Left kidney (tissue), 2 donors: Measurements from ENCODE around the gene TSPAN14. TPM values are rescaled to one million over a fixed set of nuclear protein-coding genes. Genes with fewer than 3 reads are reported as not detected.

Experiments used
- DNase-seq: peaks from one replicate; pipeline ENCODE4 v3.0.0-alpha.2; 2013
- polyA plus RNA-seq: library from polyadenylated mRNA; unstranded; fragments of 120-200 nt; gene quantifications from one replicate; pipeline ENCODE4 v1.2.1, GENCODE V29; 2013; ENCODE audit not compliant: insufficient read length

The TSPAN14 gene
- polyA plus RNA-seq, 1 donor = 81.2 TPM

DNA sequence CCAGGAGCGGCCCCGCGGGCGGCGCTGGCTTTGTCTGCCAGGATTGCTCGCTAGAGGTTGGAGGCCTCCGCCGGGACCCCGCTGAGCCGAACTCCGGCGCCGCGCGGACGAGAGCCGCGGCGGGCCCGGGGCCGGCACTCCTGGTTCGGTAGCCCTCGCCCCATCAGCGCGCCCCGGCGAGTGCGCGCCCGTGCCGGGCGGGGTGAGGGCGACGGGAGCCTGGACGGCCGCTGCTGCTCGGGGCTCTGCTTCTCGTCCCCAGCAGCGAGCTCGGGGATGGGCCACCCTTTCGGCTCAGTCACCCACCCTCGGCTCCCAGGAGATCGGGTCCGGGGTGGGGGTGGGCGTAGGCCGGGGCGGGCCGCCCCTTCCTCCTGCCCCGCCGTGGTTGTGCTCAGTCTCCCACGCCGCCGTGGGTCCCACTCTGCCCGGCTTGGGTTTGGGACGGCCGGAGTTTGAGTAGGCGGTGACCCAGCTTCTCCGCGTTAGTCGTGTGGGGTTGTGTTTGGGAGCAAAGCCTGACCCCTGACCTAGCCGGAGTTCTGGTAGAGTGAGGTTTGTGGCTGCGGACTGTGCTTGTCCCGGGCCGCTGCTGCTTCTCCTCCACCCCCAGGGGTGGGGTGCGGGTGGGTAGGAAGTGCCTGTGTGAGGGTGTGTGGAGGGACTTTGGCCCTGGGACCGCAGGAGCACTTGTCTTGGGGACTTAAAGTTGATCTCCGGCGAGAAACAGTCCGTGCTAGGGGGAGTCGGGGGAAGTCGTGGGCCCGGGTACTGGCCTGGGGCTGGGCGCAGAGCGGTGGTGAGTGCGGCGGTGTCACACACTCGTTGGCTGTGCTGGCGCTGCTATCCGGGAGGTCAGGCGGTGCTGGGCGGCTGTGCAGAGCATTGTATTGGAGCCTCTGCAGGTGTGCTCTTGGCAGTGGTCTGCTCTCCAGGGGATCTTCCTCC is 677 bp downstream of the TSPAN14 start:
- DNase-seq = no peak

GRCh38 chr10:80455461-80456349 is 1.6 kb downstream of the TSPAN14 start:
- no peak for DNase-seq

DNA sequence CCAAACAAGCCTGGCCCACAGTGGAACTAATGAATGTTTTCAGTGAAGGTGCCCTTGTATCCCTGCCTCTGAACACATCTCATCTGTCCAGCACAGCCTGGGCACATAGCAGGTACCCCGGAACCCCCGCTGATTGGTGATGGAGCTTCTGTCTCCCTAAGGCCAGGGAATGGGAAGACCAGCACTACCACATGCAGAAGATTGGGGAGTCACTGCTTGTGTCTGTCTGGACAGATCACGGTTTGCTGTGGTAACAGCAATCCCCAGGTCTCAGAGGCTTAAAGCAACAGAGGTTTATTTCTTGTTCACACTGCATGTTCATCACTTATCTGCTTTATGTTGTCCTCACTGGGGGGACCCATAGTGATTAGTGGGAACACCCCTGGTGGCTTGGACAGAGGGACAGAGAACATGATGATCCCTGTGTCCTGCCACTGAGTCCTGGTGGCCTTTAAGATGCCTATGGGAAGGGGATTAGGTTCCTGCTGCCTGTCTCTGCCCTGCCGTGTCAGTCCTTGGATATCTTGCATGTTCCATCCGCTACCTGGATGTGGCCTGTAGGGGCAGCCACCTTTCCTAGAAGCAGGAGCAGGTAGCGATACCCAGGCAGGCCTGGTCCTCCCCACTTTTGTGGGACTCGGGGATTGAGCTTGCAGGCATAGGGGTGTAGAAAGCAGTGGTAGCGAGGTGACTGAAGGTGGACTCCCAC is 3.6 kb downstream of the TSPAN14 start:
- no peak for DNase-seq

GRCh38 chr10:80458263-80458625 is 4.1 kb downstream of the TSPAN14 start:
- DNase-seq = no peak

- no peak for DNase-seq
Measured at GRCh38 chr10:80458638-80459037, 4.5 kb downstream of the TSPAN14 start.

- DNase-seq = no peak
Measured at GRCh38 chr10:80459047-80459865, 5.1 kb downstream of the TSPAN14 start.

DNA sequence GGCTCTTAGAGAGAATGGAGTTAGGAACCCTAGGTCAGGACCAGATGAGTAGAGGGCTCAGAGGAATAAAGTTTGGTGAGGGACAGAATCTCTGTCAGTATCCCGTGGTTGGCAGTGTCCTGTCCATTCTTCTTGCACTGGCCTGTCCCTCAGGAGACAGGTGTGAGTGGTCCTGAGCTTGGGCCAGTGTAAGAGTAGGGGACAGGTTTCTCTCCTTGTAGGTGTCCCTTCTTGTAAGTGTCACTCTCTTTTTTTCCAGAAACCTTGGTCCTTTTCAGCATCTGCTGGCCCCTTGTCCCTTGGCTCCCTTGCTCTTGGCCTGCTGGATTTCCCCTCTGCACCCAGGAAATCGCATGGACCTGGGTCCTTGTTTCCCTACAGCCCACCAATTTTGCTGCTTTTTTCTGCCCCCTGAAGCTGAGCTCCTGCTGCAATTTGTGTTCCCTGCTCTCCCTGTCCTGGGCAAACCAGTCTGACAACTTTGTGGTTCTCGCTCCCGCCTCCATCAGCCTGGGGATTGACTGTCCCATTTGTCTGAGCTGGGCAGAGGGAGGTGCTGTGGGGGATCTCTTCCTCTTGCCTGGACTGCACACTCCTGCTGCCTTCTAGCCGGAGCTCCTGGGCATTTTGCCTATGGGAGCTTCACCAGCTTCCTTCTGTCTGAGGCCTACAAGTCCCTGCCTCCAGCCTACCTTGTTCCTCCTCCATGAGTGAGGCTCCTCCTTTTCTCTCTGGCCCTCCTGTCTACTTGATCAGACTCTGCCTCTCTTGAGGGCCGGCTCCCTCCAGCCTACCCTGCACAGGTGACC is 6.5 kb downstream of the TSPAN14 start:
- DNase-seq = peak; percentile 66

- DNase-seq = no peak
Measured at GRCh38 chr10:80461208-80462183, 7.4 kb downstream of the TSPAN14 start.

DNA sequence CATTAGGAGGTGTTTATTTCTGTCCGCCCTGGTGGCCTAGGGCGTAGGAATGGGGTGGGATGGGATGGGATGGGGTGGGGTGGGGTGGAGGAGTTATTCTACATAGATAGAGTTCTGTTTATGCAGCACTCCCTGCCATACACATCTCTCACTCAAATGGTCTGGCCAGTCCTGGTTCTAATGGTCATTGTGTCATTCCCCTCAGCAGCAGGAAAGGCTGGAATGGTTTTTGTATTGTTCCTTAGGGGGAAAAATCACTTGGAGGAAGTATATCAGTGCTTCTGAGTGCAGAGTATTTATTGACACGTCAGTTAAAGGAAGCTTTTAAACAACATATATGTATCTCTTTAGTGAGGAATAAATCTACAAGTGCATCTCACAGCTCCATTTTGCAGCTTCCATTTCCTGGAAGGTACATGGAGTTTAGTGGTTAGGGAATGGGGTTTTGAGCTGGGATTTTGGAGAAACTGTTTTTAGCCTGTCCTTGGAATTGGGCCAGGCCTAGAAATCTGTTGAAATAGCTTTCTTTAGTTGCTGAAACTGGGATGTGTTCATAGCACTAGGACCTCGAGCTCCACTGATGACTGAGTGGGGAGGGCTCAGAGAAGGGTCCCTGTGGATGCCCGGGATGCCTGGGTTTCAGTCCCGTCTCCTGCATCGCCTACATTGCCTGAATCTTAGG is 8.3 kb downstream of the TSPAN14 start:
- no peak for DNase-seq

DNA sequence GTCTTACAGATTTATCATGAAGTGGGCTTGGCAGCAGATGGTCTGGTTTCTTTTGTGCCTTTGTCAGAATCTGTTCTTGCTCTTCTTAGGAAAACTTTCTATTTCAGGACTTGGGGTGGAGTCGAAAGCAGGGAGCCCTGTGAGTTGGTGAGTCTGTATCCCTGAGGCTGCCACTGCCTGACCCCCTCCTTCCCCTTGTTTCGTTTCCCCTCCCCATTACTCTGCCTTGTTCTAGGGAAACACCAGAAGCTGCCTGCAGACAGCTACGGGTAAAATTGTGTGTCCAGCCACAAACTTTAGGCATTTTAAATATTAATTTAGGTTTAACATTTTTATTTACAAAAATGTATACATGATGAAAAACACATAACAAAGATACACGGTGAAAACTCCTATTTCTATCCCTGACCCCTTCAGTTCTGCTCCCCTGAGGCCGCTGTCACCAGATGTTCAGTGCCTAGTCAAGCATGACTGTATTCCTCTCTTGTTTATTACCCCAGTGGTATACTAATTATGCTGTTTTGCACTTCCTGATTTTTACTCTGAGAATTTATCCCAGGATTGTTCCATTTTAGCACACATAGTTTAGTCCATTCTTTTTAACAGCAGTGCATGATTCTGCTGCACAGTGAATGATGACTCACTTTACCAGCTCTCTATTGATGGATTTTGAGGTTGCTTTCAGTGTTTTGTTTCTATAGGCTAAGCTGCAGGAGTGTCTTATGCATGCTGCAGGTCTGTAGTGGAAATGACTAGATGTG is 9.1 kb downstream of the TSPAN14 start:
- DNase-seq = no peak

DNA sequence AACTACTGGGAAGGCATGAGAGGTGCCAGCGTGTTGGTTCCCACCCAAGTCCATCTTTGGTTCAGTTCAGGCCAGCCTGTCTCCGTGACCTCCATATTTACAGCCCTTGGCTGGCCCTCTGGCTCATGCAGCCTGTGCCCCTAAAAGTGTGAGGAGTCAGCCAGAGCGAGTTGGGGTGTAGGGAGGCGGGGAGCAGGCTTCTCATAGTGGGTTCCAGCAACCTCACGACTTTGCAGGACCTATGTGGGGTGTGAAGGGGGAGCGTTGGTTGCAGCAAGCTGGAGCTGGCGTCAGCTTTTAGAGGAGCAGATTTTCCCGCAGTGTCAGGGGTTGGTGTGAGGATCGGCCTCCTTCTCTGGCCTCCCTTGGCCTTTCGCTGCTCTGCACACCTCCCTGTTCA is 9.8 kb downstream of the TSPAN14 start:
- no peak for DNase-seq

DNA sequence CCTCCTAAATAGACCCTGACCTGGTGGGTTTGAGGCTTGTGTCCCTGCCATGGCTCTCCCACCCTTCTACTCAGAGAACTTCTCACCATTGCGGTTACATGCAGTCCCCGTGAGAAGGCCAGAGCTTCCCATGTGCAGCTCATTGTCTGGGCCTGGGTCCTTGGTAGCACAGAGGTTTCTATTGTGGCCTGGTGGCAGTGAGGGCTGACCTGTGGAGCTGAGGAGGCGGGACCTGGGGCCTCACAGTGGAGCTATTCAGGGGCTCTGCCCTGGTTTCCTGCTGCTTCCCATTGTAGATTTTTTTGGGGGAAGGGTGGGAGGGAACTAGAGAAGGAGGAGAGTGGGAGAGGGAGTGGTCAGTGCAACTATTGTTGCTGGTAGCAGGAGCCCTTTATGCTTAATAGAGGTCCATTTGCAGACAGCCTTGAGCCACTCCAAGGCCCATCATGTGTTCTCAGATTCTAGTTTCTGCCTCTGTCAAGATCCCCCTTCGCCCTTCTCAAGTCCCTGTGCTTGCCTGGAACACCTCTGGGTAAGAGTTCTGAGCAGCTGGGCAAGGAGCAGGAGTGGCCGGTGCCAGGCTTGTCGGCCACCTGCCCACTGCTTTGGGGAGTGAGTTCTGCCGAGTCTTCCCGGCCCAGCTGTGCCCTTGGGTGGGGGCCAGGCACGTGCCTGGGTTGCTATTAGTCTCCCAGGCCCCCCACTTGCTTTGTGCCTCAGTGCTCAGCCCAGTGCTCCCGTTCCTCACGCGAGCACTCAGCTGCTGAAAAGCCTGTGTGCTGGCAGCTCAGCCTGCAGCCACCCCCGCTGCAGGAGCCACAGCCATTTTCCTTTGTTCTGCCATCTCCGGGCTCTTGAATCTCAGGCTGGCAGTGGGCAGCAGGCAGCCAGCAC is 10.7 kb downstream of the TSPAN14 start:
- no peak for DNase-seq

DNA sequence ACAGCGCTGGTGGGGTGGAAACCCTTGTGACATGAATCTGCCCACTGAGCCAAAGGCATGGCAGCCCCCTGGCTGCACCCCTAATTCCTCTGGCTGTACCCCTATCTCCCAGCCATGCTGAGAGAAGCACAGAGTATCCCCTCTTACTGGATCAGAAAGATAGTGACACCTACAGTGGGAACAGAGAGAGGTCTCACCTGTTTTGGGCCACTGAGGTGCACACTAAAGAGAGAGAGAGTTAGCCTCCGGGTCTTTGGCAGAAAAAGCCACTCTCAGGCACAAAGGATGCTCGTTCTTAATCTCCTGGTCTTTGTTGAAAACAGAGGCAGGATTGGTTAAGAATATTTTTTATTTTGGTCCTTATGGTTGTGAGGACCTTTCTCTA is 11.3 kb downstream of the TSPAN14 start:
- DNase-seq = no peak

DNA sequence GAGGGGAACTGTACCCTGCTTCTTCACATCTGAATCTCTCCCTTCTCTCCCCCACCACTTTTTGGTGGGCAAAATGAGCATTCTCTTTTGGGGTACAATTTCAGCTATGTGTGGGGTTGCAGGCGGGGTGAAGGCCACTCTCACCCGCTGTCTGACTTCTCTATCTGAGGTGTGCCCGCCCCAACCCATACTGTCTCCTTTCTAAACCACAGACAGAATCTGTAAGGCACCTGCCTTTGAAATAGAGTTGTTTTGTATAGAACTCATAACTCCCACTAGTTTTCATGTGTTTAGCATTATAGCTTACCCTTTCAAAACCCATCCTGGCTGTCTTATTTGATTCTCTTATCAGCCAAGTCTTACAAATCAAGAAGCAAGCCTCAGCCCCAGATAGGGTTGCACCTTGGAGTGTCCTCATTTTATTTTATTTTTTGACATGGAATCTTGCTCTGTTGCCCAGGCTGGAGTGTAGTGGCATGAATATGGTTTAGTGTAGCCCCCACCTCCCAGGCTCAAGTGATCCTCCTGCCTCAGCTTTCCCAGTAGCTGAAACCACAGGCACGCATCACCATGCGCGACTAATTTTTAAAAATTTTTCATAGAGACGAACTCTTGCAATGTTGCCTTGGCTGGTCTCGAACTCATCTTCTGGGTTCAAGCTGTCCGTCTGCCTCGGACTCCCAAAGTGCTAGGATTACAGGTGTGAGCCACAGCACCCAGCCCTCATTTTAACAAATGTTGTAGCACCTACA is 11.9 kb downstream of the TSPAN14 start:
- no peak for DNase-seq

- no peak for DNase-seq
Measured at GRCh38 chr10:80466724-80467326, 12.7 kb downstream of the TSPAN14 start.

DNA sequence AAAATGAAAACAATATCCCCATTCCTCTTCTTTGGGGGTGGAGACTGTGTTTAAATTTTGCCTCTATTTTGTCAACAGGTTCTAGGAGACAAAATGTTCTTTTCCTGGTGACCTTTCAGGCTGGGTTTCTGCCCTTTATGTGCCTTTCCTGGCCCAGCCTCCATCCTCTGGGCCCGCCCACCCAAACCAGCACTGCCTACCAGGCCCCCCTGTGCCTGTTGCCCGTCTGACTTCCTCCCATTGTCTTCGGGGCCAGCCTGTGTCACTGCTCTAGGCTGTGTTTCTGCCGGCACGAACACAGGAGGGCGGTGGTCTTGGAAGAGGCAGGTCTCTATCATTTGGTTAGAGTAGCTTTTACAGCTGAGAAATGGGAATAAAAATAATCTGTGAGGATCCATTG is 13.9 kb downstream of the TSPAN14 start:
- DNase-seq = no peak
